Measurements from ENCODE around the gene PTPRCAP.

PTPRCAP gene

GRCh38 chr11:67466962-67467771 lies 29.7 kb upstream of the PTPRCAP start:
- H3K4me3 ChIP-seq, result peak overlapping the region in 6 of 7 experiments; percentile 62 to 98 (median 82)
- H3K27ac ChIP-seq, result peak overlapping the region in 18 of 21 experiments; percentile 6 to 99 (median 96)

- H3K27ac ChIP-seq, result peak overlapping the region in 8 of 21 experiments; percentile 3 to 99 (median 94)
These were observed 28.9 kb upstream of the PTPRCAP start for GRCh38 chr11:67466367-67466766.

GRCh38 chr11:67465530-67465929 lies 28.0 kb upstream of the PTPRCAP start:
- Histone ChIP-seq H3K4me3 (peak overlapping the region in 1 of 7 experiments; percentile 50), H3K27ac (peak overlapping the region in 17 of 21 experiments; percentile 83 to 99 (median 93))

More at GRCh38 chr11:67466367-67466766, 28.9 kb upstream of the PTPRCAP start:
- no peak overlapping the region for H3K4me3 ChIP-seq

- Histone ChIP-seq H3K27ac (peak overlapping the region; percentile 13 to 99 (median 92)), H3K4me3 (peak overlapping the region; percentile 37 to 53 (median 45))
These were observed 27.7 kb upstream of the PTPRCAP start for GRCh38 chr11:67465189-67465510.

GRCh38 chr11:67464411-67465188 lies 27.1 kb upstream of the PTPRCAP start:
- Histone ChIP-seq H3K4me3 (peak overlapping the region; percentile 37 to 53 (median 45)), H3K27ac (peak overlapping the region; percentile 33 to 99 (median 92))

- H3K27ac ChIP-seq, result peak overlapping the region; percentile 33 to 99 (median 92)
- peak overlapping the region; percentile 37 to 53 (median 45) for H3K4me3 ChIP-seq
These were observed 26.4 kb upstream of the PTPRCAP start for GRCh38 chr11:67463680-67464410.

- no peak overlapping the region for H3K4me3 ChIP-seq
- peak overlapping the region in 12 of 21 experiments; percentile 83 to 99 (median 92) for H3K27ac ChIP-seq
These were observed 25.7 kb upstream of the PTPRCAP start for GRCh38 chr11:67463186-67463585.

GRCh38 chr11:67458266-67458665 lies 20.8 kb upstream of the PTPRCAP start:
- H3K4me3 ChIP-seq, result no peak overlapping the region
- H3K27ac ChIP-seq, result peak overlapping the region in 1 of 21 experiments; percentile 18

GRCh38 chr11:67457453-67457852 lies 20.0 kb upstream of the PTPRCAP start:
- H3K4me3 ChIP-seq, result no peak overlapping the region
- H3K27ac ChIP-seq, result no peak overlapping the region

- H3K4me3 ChIP-seq, result no peak overlapping the region
- no peak overlapping the region for H3K27ac ChIP-seq
These were observed 18.7 kb upstream of the PTPRCAP start for GRCh38 chr11:67456068-67456705.

GRCh38 chr11:67455054-67455453 lies 17.6 kb upstream of the PTPRCAP start, which contains the start of gene CABP4:
CABP4 (plus strand) TSS chr11:67455354; CDS start chr11:67455424, 70 bp downstream.
- Histone ChIP-seq H3K27ac (no peak within 1 kb of the TSS), H3K4me3 (no peak within 1 kb of the TSS)

- Histone ChIP-seq H3K27ac (no peak overlapping the region), H3K4me3 (no peak overlapping the region)
These were observed 16.6 kb upstream of the PTPRCAP start for GRCh38 chr11:67453816-67454732.

GRCh38 chr11:67452141-67452952 lies 14.9 kb upstream of the PTPRCAP start, which contains the start of gene GPR152:
GPR152 (minus strand) TSS chr11:67452729; CDS start chr11:67452724, 5 bp downstream.
- H3K4me3 ChIP-seq, result no peak within 1 kb of the TSS

GRCh38 chr11:67451658-67451976 lies 14.1 kb upstream of the PTPRCAP start:
- no peak overlapping the region for H3K27ac ChIP-seq

More at GRCh38 chr11:67452141-67452952, 14.9 kb upstream of the PTPRCAP start, which contains the start of gene GPR152:
- H3K27ac ChIP-seq, result peak within 1 kb of the TSS in 2 of 21 experiments; percentile 27 to 38

GRCh38 chr11:67450796-67451657 lies 13.5 kb upstream of the PTPRCAP start:
- Histone ChIP-seq H3K27ac (peak overlapping the region in 1 of 21 experiments; percentile 0), H3K4me3 (no peak overlapping the region)

More at GRCh38 chr11:67451658-67451976, 14.1 kb upstream of the PTPRCAP start:
- H3K4me3 ChIP-seq, result no peak overlapping the region

- Histone ChIP-seq H3K27ac (peak overlapping the region in 1 of 21 experiments; percentile 29), H3K4me3 (no peak overlapping the region)
These were observed 11.8 kb upstream of the PTPRCAP start for GRCh38 chr11:67449116-67449844.

Data from skin epidermis (tissue), 12 donors.